ENCODE results near the gene TSPAN12.
A peak's percentile ranks its signal among the peaks of the same experiment; 100 is the strongest.

The TSPAN12 gene

DNA sequence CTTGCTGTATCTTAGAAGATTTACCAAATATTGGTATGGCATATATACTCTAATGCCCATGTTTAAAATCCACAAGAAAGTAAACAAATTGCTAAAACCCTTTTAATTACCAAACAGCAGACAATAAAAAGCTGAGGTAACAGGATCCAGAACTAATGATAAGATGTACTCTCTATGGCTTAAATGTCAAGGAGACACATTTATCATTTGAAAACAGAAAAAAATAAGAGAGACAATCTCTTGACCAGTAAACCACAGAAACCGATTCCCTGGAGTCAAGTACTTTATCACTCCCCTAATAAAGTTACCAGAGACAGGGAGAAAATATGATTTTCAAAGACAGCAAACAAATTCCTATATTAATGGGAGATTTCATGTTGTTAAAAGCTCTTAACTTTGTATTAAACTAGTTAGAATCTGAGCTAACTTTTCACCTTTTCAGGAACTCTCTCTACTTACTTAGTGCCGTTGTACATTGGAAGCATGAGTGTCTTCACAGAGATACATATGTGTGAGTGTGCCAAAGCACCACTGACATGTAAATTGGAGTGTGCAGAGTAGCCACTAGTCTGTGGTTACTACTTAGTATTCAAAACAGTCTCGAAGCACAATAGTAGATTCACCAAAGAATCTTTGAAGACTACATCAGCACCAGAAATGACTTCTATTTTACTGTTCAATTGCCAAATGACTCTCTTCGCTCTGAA lies 44.2 kb downstream of the TSPAN12 start (continued):
- TF ChIP-seq ZNF677 (tag by site-specific recombination; IDR thresholded peaks at IDR 0.05): no peak
- TF ChIP-seq SP7 (tag by site-specific recombination; IDR thresholded peaks at IDR 0.05): peak; percentile 52; the same call in 1 of the 2 replicates
- TF ChIP-seq KLF8 (tag by site-specific recombination; IDR thresholded peaks at IDR 0.05): peak; percentile 66
- peak; percentile 68 for TF ChIP-seq ZEB2 (tag by site-specific recombination; IDR thresholded peaks at IDR 0.05)
- no peak for TF ChIP-seq ZNF335 (tag by site-specific recombination; conservative IDR thresholded peaks at IDR 0.05)
- TF ChIP-seq, protein P1, sequence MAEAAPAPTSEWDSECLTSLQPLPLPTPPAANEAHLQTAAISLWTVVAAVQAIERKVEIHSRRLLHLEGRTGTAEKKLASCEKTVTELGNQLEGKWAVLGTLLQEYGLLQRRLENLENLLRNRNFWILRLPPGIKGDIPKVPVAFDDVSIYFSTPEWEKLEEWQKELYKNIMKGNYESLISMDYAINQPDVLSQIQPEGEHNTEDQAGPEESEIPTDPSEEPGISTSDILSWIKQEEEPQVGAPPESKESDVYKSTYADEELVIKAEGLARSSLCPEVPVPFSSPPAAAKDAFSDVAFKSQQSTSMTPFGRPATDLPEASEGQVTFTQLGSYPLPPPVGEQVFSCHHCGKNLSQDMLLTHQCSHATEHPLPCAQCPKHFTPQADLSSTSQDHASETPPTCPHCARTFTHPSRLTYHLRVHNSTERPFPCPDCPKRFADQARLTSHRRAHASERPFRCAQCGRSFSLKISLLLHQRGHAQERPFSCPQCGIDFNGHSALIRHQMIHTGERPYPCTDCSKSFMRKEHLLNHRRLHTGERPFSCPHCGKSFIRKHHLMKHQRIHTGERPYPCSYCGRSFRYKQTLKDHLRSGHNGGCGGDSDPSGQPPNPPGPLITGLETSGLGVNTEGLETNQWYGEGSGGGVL (tag by site-specific recombination; IDR thresholded peaks at IDR 0.05): no peak
- TF ChIP-seq ZNF37A (tag by site-specific recombination; IDR thresholded peaks at IDR 0.05): no peak
- TF ChIP-seq ZNF610 (tag by site-specific recombination; IDR thresholded peaks at IDR 0.05; ENCODE audit: borderline replicate concordance): 0 out of 2 replicates have a peak, but pooled peaks have one; percentile 38
- no peak for TF ChIP-seq ZNF133 (tag by site-specific recombination; IDR thresholded peaks at IDR 0.05)
- TF ChIP-seq ZNF366 (tag by site-specific recombination; conservative IDR thresholded peaks at IDR 0.05): peak; percentile 46; the same call in 1 of the 2 replicates
- TF ChIP-seq ZNF24 (tag by site-specific recombination; IDR thresholded peaks at IDR 0.05): peak; percentile 64
- peak; percentile 45; the same call in 1 of the 2 replicates for TF ChIP-seq GLI2 (tag by site-specific recombination; IDR thresholded peaks at IDR 0.05; ENCODE audit: borderline replicate concordance, low read depth)
- TF ChIP-seq, protein P2, sequence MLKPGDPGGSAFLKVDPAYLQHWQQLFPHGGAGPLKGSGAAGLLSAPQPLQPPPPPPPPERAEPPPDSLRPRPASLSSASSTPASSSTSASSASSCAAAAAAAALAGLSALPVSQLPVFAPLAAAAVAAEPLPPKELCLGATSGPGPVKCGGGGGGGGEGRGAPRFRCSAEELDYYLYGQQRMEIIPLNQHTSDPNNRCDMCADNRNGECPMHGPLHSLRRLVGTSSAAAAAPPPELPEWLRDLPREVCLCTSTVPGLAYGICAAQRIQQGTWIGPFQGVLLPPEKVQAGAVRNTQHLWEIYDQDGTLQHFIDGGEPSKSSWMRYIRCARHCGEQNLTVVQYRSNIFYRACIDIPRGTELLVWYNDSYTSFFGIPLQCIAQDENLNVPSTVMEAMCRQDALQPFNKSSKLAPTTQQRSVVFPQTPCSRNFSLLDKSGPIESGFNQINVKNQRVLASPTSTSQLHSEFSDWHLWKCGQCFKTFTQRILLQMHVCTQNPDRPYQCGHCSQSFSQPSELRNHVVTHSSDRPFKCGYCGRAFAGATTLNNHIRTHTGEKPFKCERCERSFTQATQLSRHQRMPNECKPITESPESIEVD (tag by site-specific recombination; IDR thresholded peaks at IDR 0.05): peak; percentile 55
- TF ChIP-seq ZNF747 (tag by site-specific recombination; IDR thresholded peaks at IDR 0.05): no peak
- TF ChIP-seq ZXDB (tag by site-specific recombination; IDR thresholded peaks at IDR 0.05): peak; percentile 60; the same call in 1 of the 2 replicates
- TF ChIP-seq ZNF2 (tag by site-specific recombination; IDR thresholded peaks at IDR 0.05): 0 out of 2 replicates have a peak, but pooled peaks have one; percentile 24

DNA sequence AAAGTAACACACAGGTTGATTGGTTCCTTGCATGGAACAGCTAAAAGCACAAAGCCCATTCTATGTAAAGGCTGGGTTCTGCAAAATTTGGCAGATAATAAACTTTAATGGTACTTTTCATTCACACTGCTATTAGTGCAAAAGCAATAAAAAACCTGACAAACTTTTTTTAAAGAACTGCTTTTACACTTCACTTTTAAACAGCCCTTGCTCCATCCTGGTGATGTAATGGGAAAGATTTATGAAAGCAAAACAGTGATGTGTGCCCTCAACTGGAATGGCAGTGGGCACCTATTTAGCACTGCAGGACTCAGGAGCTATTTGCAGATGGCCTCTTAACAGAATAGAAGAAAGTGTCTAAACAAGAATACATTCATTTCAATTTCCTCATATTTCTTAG lies 44.9 kb downstream of the TSPAN12 start:
- Histone ChIP-seq H3K4me1 (ENCODE audit: control insufficient read depth, insufficient read depth, low read length) (peaks cover 25% of the 10 kb centered on the region), H3K36me3 (ENCODE audit: control insufficient read depth in 2 of 2, insufficient read depth in 1 of 2, low read length in 2 of 2) (no peaks in the 10 kb centered on the region; a peak in 1 of 3 replicates), H3K27ac (ENCODE audit: extremely low read depth, low read depth, low read length) (peak overlapping the region; percentile 27), H3K4me3 (ENCODE audit: low read depth, low read length) (no peak overlapping the region), H3K9me3 (ENCODE audit: control insufficient read depth, insufficient read depth, low read depth, low read length) (no peaks in the 10 kb centered on the region)
- ChIA-PET CTCF (interaction anchor here (0.5 to 4.2 kb wide), 3 partner anchors 21 to 877 kb away, joined by 3 to 18 read pairs (median 5); no protein-coding TSS in a partner anchor), POLR2A (no interaction called here)
- TF ChIP-seq ZNF121 (tag by site-specific recombination; IDR thresholded peaks at IDR 0.05): no peak
- peak; percentile 33; the same call in 1 of the 2 replicates for TF ChIP-seq ZNF561 (tag by site-specific recombination; IDR thresholded peaks at IDR 0.05; ENCODE audit: borderline replicate concordance)
- TF ChIP-seq OSR2 (tag by site-specific recombination; IDR thresholded peaks at IDR 0.05): 0 out of 2 replicates have a peak, but pooled peaks have one; percentile 6
- TF ChIP-seq GLIS2 (tag by site-specific recombination; IDR thresholded peaks at IDR 0.05): no peak
- TF ChIP-seq ZNF514 (tag by site-specific recombination; IDR thresholded peaks at IDR 0.05): no peak
- no peak; the same call in 1 of the 2 replicates for TF ChIP-seq ZBTB17 (tag by site-specific recombination; IDR thresholded peaks at IDR 0.05)
- TF ChIP-seq ZNF404 (tag by site-specific recombination; IDR thresholded peaks at IDR 0.05): no peak
- TF ChIP-seq ZNF747 (tag by site-specific recombination; IDR thresholded peaks at IDR 0.05): no peak
- TF ChIP-seq TRIM28 (IDR thresholded peaks at IDR 0.05; ENCODE audit: borderline replicate concordance, low read length): no peak
- TF ChIP-seq ZNF10 (tag by site-specific recombination; IDR thresholded peaks at IDR 0.05): peak; percentile 83; the same call in 1 of the 2 replicates
- TF ChIP-seq EGR2 (tag by site-specific recombination; IDR thresholded peaks at IDR 0.05; ENCODE audit: low read depth): no peak
- no peak for TF ChIP-seq ZNF768 (tag by site-specific recombination; IDR thresholded peaks at IDR 0.05)
- no peak for TF ChIP-seq ZNF623 (tag by site-specific recombination; IDR thresholded peaks at IDR 0.05)
- TF ChIP-seq, protein P3, sequence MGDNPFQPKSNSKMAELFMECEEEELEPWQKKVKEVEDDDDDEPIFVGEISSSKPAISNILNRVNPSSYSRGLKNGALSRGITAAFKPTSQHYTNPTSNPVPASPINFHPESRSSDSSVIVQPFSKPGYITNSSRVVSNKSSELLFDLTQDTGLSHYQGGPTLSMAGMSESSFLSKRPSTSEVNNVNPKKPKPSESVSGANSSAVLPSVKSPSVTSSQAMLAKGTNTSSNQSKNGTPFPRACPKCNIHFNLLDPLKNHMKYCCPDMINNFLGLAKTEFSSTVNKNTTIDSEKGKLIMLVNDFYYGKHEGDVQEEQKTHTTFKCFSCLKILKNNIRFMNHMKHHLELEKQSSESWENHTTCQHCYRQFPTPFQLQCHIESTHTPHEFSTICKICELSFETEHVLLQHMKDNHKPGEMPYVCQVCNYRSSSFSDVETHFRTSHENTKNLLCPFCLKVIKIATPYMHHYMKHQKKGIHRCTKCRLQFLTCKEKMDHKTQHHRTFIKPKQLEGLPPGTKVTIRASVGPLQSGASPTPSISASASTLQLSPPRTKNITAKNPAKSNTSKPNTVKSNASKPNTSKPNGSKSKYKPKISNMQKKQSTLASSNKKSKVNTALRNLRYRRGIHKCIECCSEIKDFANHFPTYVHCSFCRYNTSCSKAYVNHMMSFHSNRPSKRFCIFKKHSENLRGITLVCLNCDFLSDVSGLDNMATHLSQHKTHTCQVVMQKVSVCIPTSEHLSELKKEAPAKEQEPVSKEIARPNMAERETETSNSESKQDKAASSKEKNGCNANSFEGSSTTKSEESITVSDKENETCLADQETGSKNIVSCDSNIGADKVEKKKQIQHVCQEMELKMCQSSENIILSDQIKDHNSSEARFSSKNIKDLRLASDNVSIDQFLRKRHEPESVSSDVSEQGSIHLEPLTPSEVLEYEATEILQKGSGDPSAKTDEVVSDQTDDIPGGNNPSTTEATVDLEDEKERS (tag by site-specific recombination; IDR thresholded peaks at IDR 0.05): no peak
- TF ChIP-seq, protein P2 (tag by site-specific recombination; IDR thresholded peaks at IDR 0.05): peak; percentile 98
- no peak for TF ChIP-seq ZNF16 (tag by site-specific recombination; IDR thresholded peaks at IDR 0.05; ENCODE audit: low read depth)

Data from HEK293 (cell line).